HG02623 (cell line): ENCODE results near the gene GALNT2.

Source experiments
- ATAC-seq: cut with Tn5 transposase; IDR thresholded peaks from one replicate; pipeline ENCODE4 v1.9.1; 2021; ENCODE audit warnings: moderate library complexity; ENCODE audit not compliant: unreplicated experiment

The GALNT2 gene

GRCh38 chr1:230204842-230205241 is 137.8 kb downstream of the GALNT2 start:
- no peak for ATAC-seq

GRCh38 chr1:230205719-230206198 is 138.7 kb downstream of the GALNT2 start:
- ATAC-seq: no peak

- ATAC-seq: no peak
Observed at GRCh38 chr1:230206207-230206606, 139.2 kb downstream of the GALNT2 start.

GRCh38 chr1:230206976-230207375 is 139.9 kb downstream of the GALNT2 start:
- no peak for ATAC-seq

- ATAC-seq: no peak
Observed at GRCh38 chr1:230207598-230207997, 140.6 kb downstream of the GALNT2 start.

- peak; percentile 34 for ATAC-seq
Observed at GRCh38 chr1:230208619-230209261, 141.7 kb downstream of the GALNT2 start.

GRCh38 chr1:230210326-230210980 is 143.4 kb downstream of the GALNT2 start:
- no peak for ATAC-seq

GRCh38 chr1:230210981-230211336 is 143.9 kb downstream of the GALNT2 start:
- no peak for ATAC-seq

- ATAC-seq: no peak
Observed at GRCh38 chr1:230211436-230212145, 144.6 kb downstream of the GALNT2 start.

- peak; percentile 38 for ATAC-seq
Observed at GRCh38 chr1:230212405-230212936, 145.4 kb downstream of the GALNT2 start.

- ATAC-seq: no peak
Observed at GRCh38 chr1:230215031-230215430, 148.0 kb downstream of the GALNT2 start.

- ATAC-seq: no peak
Observed at GRCh38 chr1:230215529-230215928, 148.5 kb downstream of the GALNT2 start.

GRCh38 chr1:230216896-230217295 is 149.9 kb downstream of the GALNT2 start:
- ATAC-seq: no peak

- no peak for ATAC-seq
Observed at GRCh38 chr1:230218667-230219066, 151.6 kb downstream of the GALNT2 start.

- ATAC-seq: no peak
Observed at GRCh38 chr1:230219174-230220067, 152.4 kb downstream of the GALNT2 start.

- no peak for ATAC-seq
Observed at GRCh38 chr1:230220478-230220877, 153.4 kb downstream of the GALNT2 start.

GRCh38 chr1:230220907-230221306 is 153.9 kb downstream of the GALNT2 start:
- no peak for ATAC-seq

GRCh38 chr1:230222678-230223077 is 155.6 kb downstream of the GALNT2 start:
- ATAC-seq: no peak

- no peak for ATAC-seq
Observed at GRCh38 chr1:230224101-230224960, 157.3 kb downstream of the GALNT2 start.
